H1 (cell line): ENCODE measurements around the gene DPEP1. TPM values are rescaled to one million over a fixed set of nuclear protein-coding genes. Genes with fewer than 3 reads are reported as not detected.

Experiments used
- ASH2L ChIP-seq: fragments of 200-600, 300-600 bp; sonication (generic); IDR thresholded peaks from one replicate; pipeline ENCODE4 v1.7.1; 2017; ENCODE audit warnings: low read length
- EGR1 ChIP-seq: IDR thresholded peaks from 2 replicates; pipeline ENCODE4 v1.6.1; 2011; ENCODE audit warnings: low read depth, low read length, borderline replicate concordance
- JUN ChIP-seq: IDR thresholded peaks from 2 replicates; pipeline ENCODE4 v1.6.1; 2011; ENCODE audit warnings: low read depth, mild to moderate bottlenecking, improper control_type of control experiment, low read length
- KDM4A ChIP-seq: IDR thresholded peaks from one replicate; pipeline ENCODE4 v1.7.1; 2012; ENCODE audit warnings: low read depth, mild to moderate bottlenecking, moderate library complexity, low read length, inconsistent platforms; ENCODE audit not compliant: severe bottlenecking
- PHF8 ChIP-seq: fragments of 200-600 bp; sonication (generic); conservative IDR thresholded peaks from 2 replicates; pipeline ENCODE4 v1.7.1; 2012; ENCODE audit warnings: low read depth, mild to moderate bottlenecking, inconsistent platforms, low read length, moderate library complexity
- SIN3A ChIP-seq, 2 experiments: IDR thresholded peaks in 1 of 2; conservative IDR thresholded peaks in 1 of 2; 2 replicates each; pipeline ENCODE4 v1.6.1; 2011 to 2012; ENCODE audit warnings: low read length in 2 of 2, improper control_type of control experiment in 1 of 2, low read depth in 1 of 2, mild to moderate bottlenecking in 1 of 2
- SUZ12 ChIP-seq: fragments of 200-600 bp; sonication (generic); IDR thresholded peaks from 2 replicates; pipeline ENCODE4 v1.6.1; 2012; ENCODE audit warnings: mild to moderate bottlenecking, inconsistent platforms, low read length, moderate library complexity, mixed read lengths
- TAF1 ChIP-seq: IDR thresholded peaks from 2 replicates; pipeline ENCODE4 v1.6.1; 2011; ENCODE audit warnings: mild to moderate bottlenecking, low read depth, low read length
- TAF7 ChIP-seq: optimal IDR thresholded peaks from 2 replicates; pipeline ENCODE3; 2011; ENCODE audit warnings: low read depth, mild to moderate bottlenecking, inconsistent platforms, low read length, moderate library complexity, borderline replicate concordance
- polyA plus RNA-seq, 7 experiments: library from polyadenylated mRNA; depleted of rRNA in 3 of 7; stranded (reverse) in 5 of 7; unstranded in 2 of 7; fragments of >200 nt in 5 of 7; fragments of 200-250 nt in 2 of 7; gene quantifications; 1 replicate in 5 of 7; 2 replicates in 1 of 7; 4 replicates in 1 of 7; pipeline versions ENCODE4 v1.2.1 to v1.2.3, GENCODE V29; 2011 to 2013; ENCODE audit warnings: missing spikeins in 2 of 7, mixed read lengths in 2 of 7
- total RNA-seq: library from RNA; stranded (reverse); fragmentation: NEBNext Ultra II Directional; extraction: Animal tissue kit (Norgen Biotek cat#: 25700); gene quantifications from 2 replicates; pipeline ENCODE4 v1.2.1, GENCODE V29; 2021
- TF ChIP-seq, protein P1 (sequence below): IDR thresholded peaks from 2 replicates; pipeline ENCODE4 v1.6.1; 2012; ENCODE audit warnings: inconsistent platforms

DPEP1 gene
- total and polyA plus RNA-seq, 2 of the 8 experiments (the other 6 are each of a cell fraction or from before 2014, with no cell fraction given) = 2.8 to 3.1 TPM

DNA sequence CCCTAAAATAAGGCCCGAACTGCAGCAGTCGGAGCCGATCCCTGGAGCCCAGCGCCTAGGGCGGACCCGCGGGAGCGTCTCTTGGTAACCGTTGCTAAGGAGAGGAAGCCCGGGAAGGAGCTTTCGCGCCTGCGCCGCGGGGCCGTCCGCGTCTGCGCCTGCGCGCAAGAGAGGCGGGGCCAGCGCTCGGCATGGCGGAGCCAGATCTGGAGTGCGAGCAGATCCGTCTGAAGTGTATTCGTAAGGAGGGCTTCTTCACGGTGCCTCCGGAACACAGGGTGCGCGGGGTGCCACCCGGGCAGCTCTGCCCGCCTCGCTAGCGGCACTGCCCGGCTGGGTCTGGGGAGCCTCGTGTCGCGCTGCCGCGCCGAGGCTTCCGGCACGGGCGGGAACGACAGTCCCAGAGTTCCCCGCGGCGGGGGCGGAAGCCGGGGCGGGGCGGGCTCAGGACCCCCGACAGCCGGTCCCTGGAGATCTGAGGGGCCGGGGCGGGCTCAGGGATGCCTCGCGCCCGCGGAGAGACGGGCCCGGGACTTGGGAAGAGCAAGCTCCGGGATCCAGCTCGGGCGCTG, 73.2 kb downstream of the DPEP1 start, which contains the start of gene CDK10 (continued):
- TF ChIP-seq, protein P1, sequence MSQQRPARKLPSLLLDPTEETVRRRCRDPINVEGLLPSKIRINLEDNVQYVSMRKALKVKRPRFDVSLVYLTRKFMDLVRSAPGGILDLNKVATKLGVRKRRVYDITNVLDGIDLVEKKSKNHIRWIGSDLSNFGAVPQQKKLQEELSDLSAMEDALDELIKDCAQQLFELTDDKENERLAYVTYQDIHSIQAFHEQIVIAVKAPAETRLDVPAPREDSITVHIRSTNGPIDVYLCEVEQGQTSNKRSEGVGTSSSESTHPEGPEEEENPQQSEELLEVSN = peak; percentile 99
- TF ChIP-seq TAF7 (peak; percentile 83), KDM4A (peak; percentile 73), PHF8 (peak; percentile 99), EGR1 (peak; percentile 54; the same call in 1 of the 2 replicates), SIN3A (conservative IDR thresholded peaks at IDR 0.05 in 1 of 2, IDR thresholded peaks at IDR 0.05 in 1 of 2; ENCODE audit: low read depth in 1 of 2, low read length in 2 of 2) (peak in 1 of 2 experiments; percentile 90; a peak in 2 of 4 replicates), JUN (no peak), ASH2L (peak; percentile 71), SUZ12 (no peak), TAF1 (peak; percentile 72)
